GM19025 (cell line): ENCODE measurements around the gene ENO1.
"Not testable (repeated sequence)": the region's sequence is repeated elsewhere in the genome, so short reads cannot be mapped to it uniquely, and the experiment has no call there.

ENCODE experiments used
- ATAC-seq: cut with Tn5 transposase; IDR thresholded peaks from one replicate; pipeline ENCODE4 v1.9.1; 2021; ENCODE audit warnings: mild to moderate bottlenecking, low read depth, moderate library complexity; ENCODE audit not compliant: unreplicated experiment

Gene ENO1

GRCh38 chr1:8878448-8878697 is at the start of gene ENO1:
ENO1 (minus strand) TSS chr1:8878686; CDS start chr1:8874908, 3,778 bp downstream.
- peak; percentile 3 for ATAC-seq

DNA sequence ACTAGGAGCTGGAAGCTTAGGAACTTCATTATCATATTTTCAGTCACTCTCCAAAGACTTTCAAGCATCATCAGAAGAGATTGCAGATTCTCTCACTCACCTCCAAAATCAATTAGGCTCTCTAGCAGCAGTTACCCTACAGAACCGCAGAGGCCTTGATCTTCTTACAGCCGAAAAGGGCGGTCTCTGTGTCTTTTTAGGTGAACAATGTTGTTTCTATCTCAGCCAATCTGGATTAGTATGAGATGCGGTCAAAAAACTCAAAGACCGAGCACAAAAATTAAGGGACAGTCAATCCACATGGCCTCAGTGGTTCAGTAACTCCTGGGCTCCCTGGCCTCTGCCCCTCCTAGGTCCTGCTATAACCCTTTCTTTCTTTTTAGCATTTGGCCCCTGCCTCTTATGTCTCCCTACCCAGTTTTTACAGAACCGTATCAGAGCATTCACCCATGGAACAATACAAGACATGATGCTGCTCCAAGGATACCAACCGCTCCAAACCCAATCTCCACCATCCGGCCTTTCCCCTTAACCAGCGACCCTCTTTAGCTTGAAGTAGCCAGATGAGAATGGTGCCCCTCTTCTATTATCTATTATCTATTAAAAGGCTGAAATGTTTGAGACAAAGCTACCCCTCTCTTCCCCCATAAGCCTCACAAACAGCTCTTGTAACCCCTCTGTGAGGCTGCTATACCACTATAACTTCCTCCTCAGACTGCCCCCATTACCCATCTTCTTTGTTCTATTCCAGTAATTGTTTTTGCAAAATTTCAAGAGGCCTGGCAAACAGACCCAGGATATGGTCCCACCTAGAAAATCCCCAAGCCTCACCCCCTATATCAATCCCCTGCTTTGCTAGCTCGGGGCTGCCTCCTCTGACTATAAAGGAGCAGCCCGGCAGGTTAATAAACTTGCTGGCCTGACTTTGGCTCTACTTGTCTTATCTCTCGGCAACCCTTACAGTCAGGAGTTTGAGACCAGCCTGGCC is 48.5 kb upstream of the ENO1 start:
- ATAC-seq: no peak

- no peak for ATAC-seq
Measured at GRCh38 chr1:8925960-8926359, 47.5 kb upstream of the ENO1 start.

- ATAC-seq: no peak
Measured at GRCh38 chr1:8925406-8925805, 46.9 kb upstream of the ENO1 start.

- ATAC-seq: no peak
Measured at GRCh38 chr1:8922962-8923361, 44.5 kb upstream of the ENO1 start.

DNA sequence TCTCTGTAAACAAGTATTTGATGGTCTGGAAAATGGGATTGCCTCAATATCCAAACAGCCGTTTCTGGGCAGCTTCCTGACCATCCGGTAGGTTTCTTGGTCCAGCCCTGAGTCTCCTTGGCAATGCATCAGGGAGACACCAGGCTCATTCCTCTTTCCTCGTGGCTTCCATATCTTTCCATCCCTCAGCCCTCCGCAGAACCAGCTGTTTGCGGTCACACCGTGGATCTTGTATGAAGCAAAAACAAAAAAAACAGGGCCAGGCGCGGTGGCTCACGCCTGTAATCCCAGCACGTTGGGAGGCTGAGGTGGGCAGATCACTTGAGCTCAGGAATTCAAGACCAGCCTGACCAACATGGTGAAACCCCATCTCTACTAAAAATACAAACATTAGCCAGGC is 39.0 kb upstream of the ENO1 start:
- ATAC-seq: not testable (repeated sequence)

DNA sequence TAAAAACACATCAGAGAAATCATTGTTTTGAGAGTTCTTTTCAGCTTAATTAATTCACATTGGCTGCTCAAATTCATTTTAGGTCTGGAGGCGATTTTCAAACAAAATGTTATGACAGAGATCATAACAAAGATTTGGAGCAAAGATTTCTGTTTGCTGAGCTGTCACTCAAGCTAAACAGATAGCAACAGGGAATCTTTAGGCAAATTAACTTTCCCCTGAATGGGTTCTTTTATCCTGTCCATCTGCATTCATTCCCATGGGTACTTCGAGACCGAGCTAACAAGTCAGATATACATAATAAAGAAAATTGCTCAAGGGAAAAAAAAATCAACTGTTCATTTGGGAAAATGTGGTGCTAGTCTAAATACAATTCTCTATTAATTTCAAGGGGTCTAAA is 37.0 kb upstream of the ENO1 start:
- ATAC-seq: no peak

DNA sequence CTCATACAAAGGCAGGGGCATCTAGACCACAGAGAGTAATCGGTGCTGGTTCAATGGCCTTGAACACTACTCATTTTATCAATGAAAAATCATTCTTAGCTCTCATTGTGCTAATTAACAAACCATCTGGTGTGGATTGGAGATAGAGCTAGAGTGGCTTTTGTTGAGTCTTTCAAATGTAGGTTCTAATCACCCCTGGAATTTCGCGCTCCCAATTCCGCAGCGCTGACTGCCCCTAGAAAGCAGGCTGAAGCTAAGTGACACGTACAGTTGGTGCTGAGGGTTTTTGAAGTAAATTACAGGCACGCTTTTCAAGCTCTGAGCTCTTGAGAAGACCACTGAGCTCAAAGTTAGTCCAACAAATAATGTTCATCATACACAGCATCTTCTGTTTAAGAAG is 36.0 kb upstream of the ENO1 start:
- no peak for ATAC-seq

DNA sequence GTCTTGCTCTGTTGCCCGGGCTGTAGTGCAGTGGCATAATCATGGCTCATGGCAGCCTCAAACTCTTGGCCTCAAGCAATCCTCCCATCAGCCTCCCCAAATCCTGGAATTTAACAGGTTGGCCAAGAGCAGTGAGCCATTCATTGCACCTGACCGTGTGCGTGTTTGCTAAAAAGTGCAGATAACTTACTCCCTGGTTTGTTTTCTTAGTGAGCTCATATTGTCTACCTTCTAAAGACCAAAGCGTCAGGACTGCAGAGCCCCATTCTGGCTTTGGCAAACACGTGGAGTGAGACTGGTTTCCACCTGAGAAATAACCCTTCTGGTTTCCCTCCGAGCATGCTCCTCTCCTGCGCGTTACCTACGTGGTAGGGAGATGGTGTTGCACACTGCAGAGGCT is 35.0 kb upstream of the ENO1 start:
- no peak for ATAC-seq

GRCh38 chr1:8911416-8912309 is 33.2 kb upstream of the ENO1 start:
- no peak for ATAC-seq

- no peak for ATAC-seq
Measured at GRCh38 chr1:8910914-8911313, 32.4 kb upstream of the ENO1 start.

- ATAC-seq: no peak
Measured at GRCh38 chr1:8910331-8910730, 31.8 kb upstream of the ENO1 start.

DNA sequence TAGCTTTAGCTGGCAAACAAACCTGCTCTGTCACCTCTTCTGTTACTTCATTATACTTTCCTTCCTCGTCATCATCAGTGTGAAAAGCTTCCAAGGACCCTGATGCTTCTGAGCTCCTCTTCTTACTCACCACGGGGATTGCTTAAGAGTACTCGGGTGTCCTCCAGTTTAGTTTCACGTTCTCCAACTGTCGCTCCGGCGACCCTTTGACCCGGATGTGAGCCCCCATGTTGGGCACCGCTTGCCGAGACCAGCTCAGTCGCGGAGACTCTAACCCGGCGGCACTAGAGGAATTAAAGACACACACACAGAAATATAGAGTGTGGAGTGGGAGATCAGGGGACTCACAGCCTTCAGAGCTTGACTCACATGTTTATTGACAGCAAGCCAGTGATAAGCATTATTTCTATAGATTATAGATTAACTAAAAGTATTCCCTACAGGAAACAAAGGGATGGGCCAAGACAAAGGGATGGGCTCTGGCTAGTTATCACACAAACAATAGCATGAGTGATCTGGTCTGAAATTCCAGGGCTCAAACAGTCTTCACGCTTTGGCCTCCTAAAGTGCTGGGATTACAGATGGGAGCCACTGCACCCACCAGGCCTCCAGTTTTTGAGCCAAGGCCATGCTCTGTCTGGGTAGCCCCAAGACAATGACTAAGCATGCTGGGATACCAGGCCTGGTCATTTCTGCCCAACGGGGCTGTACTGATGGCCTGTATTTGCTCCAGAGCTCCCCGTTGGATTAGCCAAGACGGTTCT is 30.1 kb upstream of the ENO1 start:
- ATAC-seq: no peak

- no peak for ATAC-seq
Measured at GRCh38 chr1:8905582-8906191, 27.2 kb upstream of the ENO1 start.

DNA sequence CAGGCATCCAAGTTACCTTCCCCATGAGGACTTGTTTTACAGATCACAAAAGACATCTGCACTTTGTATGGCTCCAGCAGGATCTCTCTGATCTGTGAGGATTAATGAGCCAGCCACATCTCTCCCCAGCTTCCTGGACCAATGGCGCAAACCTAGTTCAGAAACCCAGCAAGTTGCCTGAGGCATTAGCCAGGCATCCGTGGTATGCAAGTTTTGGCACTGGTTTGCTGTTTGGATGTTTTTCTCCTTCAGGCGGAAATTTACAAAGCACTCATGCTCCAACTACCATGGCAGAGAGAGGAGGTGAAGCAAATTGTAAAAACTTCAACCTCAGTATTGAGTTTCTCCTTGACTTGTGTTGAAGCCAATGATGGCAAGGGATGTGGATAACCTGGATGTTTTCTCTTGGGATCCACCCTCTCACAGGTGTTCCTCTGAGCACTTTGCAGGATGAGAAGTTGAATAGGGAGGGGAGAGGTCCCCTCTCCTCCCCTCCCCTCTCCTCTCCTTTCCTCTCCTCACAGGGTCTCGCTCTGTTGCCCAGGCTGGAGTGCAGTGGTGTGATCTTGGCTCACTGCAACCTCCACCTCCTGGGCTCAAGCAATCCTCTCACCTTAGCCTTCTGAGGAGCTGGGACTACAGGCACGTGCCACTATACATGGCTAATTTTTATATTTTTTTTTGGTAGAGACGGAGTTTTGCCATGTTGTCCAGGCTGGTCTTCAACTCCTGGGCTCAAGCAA is 25.6 kb upstream of the ENO1 start:
- no peak for ATAC-seq

GRCh38 chr1:8903410-8903809 is 24.9 kb upstream of the ENO1 start:
- no peak for ATAC-seq

DNA sequence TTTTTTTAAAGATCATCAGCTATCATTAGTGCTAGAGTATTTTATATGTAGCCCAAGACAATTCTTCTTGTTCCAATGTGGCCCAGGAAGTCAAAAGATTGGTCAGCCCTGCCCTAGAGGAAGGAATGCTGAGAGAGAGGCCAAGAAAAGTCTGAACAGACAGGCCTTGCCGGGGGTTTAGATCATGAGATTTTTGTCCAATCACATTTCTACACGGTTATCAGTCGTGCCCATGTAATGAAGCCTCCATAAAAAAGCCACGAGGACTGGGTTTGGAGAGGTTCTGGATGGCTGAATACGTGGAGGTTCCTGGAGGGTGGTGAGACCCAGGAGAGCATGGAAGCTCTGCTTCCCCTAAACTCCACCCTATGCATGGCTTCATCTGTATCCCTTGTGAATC is 24.3 kb upstream of the ENO1 start:
- no peak for ATAC-seq

- not testable (repeated sequence) for ATAC-seq
Measured at GRCh38 chr1:8900684-8901083, 22.2 kb upstream of the ENO1 start.

DNA sequence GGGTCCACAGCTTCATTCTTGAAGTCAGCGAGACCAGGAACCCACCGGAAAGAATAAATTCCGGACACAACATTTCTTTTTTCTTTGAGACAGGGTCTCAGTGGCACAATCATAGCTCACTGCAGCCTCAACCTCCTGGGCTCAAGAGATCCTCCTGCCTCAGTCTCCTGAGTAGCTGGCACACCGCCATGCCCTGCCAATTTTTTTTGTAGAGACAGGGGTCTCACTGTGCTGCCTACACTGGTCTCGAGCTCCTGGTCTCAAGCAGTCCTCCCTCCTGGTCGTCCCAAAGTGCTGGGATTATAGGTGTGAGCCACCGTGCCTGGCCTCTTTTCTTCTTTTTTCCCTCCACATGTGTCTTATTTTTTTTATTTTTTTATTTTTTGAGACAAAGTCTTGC is 20.6 kb upstream of the ENO1 start:
- ATAC-seq: no peak

DNA sequence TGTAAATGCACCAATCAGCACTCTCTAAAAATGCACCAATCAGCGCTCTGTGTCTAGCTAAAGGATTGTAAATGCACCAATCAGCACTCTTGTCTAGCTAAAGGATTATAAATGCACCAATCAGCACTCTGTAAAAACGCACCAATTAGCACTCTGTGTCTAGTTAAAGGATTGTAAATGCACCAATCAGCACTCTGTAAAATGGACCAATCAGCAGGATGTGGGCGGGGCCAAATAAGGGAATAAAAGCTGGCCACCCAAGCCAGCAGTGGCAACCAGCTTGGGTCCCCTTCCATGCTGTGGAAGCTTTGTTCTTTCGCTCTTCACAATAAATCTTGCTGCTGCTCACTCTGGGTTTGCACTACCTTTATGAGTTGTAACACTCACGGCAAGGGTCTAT is 19.9 kb upstream of the ENO1 start:
- ATAC-seq: not testable (repeated sequence)
